OCI-LY1 (cell line): ENCODE data around the gene ADARB2.

Experiments
- H2AFZ ChIP-seq: fragments of 200-600 bp; sonication (generic), shearing (Covaris generic); 2 replicates; pipeline ENCODE4 v1.6.0; 2014; ENCODE audit warnings: antibody characterized with exemption, mild to moderate bottlenecking, low read length
- H3F3A ChIP-seq: fragments of 200-600 bp; sonication (generic), shearing (Covaris generic); 2 replicates; pipeline ENCODE4 v1.6.0; 2014; ENCODE audit warnings: mild to moderate bottlenecking, antibody characterized with exemption, low read length, moderate library complexity; ENCODE audit not compliant: insufficient read depth
- H3K27ac ChIP-seq: fragments of 200-600 bp; sonication (generic); 2 replicates; pipeline ENCODE4 v1.5.1; 2014; ENCODE audit warnings: low read length, mixed run types, mild to moderate bottlenecking, low read depth; ENCODE audit not compliant: poor library complexity, severe bottlenecking
- H3K27me3 ChIP-seq: fragments of 200-600 bp; sonication (generic); 2 replicates; pipeline ENCODE4 v1.6.0; 2014; ENCODE audit warnings: antibody characterized with exemption, mild to moderate bottlenecking, low read length, moderate library complexity; ENCODE audit not compliant: insufficient read depth
- H3K36me3 ChIP-seq: fragments of 200-600 bp; sonication (generic); 2 replicates; pipeline ENCODE4 v1.6.1; 2014; ENCODE audit warnings: mild to moderate bottlenecking, antibody characterized with exemption, low read length, moderate library complexity, mixed read lengths; ENCODE audit not compliant: insufficient read depth
- H3K4me1 ChIP-seq: fragments of 200-600 bp; sonication (generic); 2 replicates; pipeline ENCODE4 v1.5.1; 2014; ENCODE audit warnings: mild to moderate bottlenecking, low read length, moderate library complexity; ENCODE audit not compliant: insufficient read depth, severe bottlenecking
- H3K4me2 ChIP-seq: fragments of 200-600 bp; sonication (generic), shearing (Covaris generic); 2 replicates; pipeline ENCODE4 v1.6.1; 2014; ENCODE audit warnings: low read length
- H3K4me3 ChIP-seq: fragments of 200-600 bp; sonication (generic); 2 replicates; pipeline ENCODE4 v1.5.1; 2014; ENCODE audit warnings: low read length, low read depth, mild to moderate bottlenecking, mixed read lengths; ENCODE audit not compliant: poor library complexity, severe bottlenecking
- H3K79me2 ChIP-seq: fragments of 200-600 bp; shearing (Covaris generic); 2 replicates; pipeline ENCODE4 v1.6.1; 2016; ENCODE audit warnings: mixed run types, low read length, mixed read lengths; ENCODE audit not compliant: insufficient read depth
- H3K9ac ChIP-seq: fragments of 200-600 bp; sonication (generic), shearing (Covaris generic); 2 replicates; pipeline ENCODE4 v1.6.1; 2014; ENCODE audit warnings: mild to moderate bottlenecking, low read length, mixed read lengths
- H3K9me2 ChIP-seq: fragments of 200-600 bp; sonication (generic), shearing (Covaris generic); 2 replicates; pipeline ENCODE4 v1.6.1; 2014; ENCODE audit warnings: low read depth, mild to moderate bottlenecking, low read length, mixed read lengths
- H3K9me3 ChIP-seq: fragments of 200-600 bp; shearing (Covaris generic); 2 replicates; pipeline ENCODE4 v1.6.1; 2014; ENCODE audit warnings: low read length, mixed read lengths
- H4K20me1 ChIP-seq: fragments of 200-600 bp; sonication (generic), shearing (Covaris generic); 2 replicates; pipeline ENCODE4 v1.6.0; 2016; ENCODE audit warnings: mild to moderate bottlenecking, low read length; ENCODE audit not compliant: insufficient read depth
- EZH2 ChIP-seq: fragments of 200-600 bp; sonication (generic), shearing (Covaris generic); IDR thresholded peaks from 2 replicates; pipeline ENCODE4 v1.8.0; 2017; ENCODE audit warnings: borderline replicate concordance, mixed run types, mild to moderate bottlenecking, antibody characterized with exemption, low read length, moderate library complexity, mixed read lengths
- TF ChIP-seq, protein P1 (sequence below): fragments of 200-600 bp; sonication (generic), shearing (Covaris generic); IDR thresholded peaks from 2 replicates; pipeline ENCODE4 v1.5.1; 2017; ENCODE audit warnings: mild to moderate bottlenecking, antibody characterized with exemption, low read length, moderate library complexity, mixed read lengths

Gene ADARB2

DNA sequence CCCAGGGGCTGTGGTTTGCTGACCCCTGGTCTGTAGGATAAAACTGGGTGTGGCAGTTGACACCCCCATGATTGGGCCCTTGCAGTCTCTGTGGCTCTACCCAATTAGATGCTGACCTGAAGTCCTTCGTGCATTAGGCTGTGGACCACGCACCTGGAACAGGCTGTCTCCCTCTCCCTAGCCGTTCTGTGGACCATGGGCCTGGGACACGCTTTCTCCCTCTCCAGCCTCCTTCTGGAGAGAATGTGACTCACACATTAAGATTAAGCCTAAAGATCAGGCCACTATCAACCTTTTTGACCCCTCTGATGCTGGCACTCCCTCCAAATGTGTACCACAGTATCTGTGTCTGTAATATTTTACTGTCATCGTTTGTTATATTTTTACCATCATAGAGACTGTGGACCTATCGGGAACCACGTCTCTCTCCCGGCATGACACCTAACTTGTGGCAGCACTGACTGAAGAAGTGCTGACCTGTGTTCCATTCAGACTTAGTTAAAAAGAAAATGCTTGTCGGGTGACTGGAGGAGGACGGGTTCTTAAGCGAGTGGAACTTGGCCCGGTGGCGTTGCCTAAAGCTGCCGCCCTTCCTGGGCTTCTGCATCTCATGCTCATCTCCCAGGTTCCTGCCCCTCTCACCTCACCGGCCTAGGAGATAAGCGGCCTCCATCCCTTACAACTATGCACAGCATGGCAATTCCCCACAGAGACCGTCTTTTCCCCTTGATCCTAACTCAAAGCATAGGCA lies 588.3 kb downstream of the ADARB2 start:
- Histone ChIP-seq H3F3A (no peaks in the 10 kb centered on the region), H3K4me3 (no peak overlapping the region), H3K27ac (no peak overlapping the region), H2AFZ (no peak overlapping the region), H3K9me3 (peaks cover 6% of the 10 kb centered on the region), H3K79me2 (no peaks in the 10 kb centered on the region), H3K27me3 (no peaks in the 10 kb centered on the region), H3K9ac (no peak overlapping the region), H3K4me2 (no peak overlapping the region), H4K20me1 (no peaks in the 10 kb centered on the region), H3K4me1 (no peaks in the 10 kb centered on the region), H3K36me3 (no peaks in the 10 kb centered on the region), H3K9me2 (no peaks in the 10 kb centered on the region)
- no peak for TF ChIP-seq EZH2

DNA sequence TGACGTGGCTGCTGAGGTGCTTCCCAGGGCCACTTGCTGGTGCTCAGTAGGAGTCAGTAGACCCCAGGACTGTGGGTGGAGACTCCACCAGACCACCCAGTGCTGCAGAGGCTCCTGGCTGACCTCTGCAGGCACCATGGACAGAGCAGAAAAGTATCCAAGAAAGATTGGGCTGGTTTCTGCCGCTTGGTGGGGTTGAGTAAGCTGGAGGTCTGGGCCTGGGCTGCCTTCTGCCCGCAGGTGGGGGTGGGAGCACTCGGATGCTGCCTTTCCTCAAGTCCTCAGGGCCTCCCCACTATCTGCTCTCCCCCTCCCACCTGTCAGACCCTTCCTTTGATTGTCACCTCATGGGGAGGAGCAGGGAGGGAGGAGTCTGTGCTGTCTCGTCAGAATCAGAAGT lies 589.5 kb downstream of the ADARB2 start:
- H3K36me3 ChIP-seq: no peaks in the 10 kb centered on the region
- no peaks in the 10 kb centered on the region for H3K79me2 ChIP-seq
- H2AFZ ChIP-seq: no peak overlapping the region
- peaks cover 6% of the 10 kb centered on the region for H3K9me3 ChIP-seq
- no peaks in the 10 kb centered on the region for H4K20me1 ChIP-seq
- H3F3A ChIP-seq: no peaks in the 10 kb centered on the region
- H3K9me2 ChIP-seq: no peaks in the 10 kb centered on the region
- no peaks in the 10 kb centered on the region for H3K4me1 ChIP-seq
- TF ChIP-seq, protein P1, sequence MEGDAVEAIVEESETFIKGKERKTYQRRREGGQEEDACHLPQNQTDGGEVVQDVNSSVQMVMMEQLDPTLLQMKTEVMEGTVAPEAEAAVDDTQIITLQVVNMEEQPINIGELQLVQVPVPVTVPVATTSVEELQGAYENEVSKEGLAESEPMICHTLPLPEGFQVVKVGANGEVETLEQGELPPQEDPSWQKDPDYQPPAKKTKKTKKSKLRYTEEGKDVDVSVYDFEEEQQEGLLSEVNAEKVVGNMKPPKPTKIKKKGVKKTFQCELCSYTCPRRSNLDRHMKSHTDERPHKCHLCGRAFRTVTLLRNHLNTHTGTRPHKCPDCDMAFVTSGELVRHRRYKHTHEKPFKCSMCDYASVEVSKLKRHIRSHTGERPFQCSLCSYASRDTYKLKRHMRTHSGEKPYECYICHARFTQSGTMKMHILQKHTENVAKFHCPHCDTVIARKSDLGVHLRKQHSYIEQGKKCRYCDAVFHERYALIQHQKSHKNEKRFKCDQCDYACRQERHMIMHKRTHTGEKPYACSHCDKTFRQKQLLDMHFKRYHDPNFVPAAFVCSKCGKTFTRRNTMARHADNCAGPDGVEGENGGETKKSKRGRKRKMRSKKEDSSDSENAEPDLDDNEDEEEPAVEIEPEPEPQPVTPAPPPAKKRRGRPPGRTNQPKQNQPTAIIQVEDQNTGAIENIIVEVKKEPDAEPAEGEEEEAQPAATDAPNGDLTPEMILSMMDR: no peak
- no peak for TF ChIP-seq EZH2
- H3K4me3 ChIP-seq: no peak overlapping the region
- no peak overlapping the region for H3K27ac ChIP-seq
- no peak overlapping the region for H3K9ac ChIP-seq
- H3K4me2 ChIP-seq: no peak overlapping the region
- no peaks in the 10 kb centered on the region for H3K27me3 ChIP-seq

DNA sequence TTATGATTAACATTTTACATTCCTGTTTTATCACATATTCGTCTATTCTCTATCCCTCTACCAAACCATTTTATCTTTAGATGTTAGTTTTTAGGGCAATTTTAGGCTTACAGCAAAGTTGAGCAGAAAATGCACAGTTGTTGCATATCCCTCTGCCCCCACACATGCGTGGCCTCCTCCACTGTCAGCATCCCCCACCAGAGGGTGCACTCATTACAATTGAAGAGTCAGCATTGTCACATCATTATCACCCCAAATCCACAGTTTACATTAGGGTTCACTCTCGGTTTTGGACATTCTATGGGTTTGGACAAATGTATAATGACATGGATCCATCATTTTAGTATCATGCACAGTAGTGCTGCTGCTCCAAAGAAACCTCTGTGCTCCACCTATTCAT lies 594.7 kb downstream of the ADARB2 start:
- no peaks in the 10 kb centered on the region for H3K79me2 ChIP-seq
- no peaks in the 10 kb centered on the region for H4K20me1 ChIP-seq
- H3K27me3 ChIP-seq: peaks cover 7% of the 10 kb centered on the region; the same call in 1 of the 2 replicates
- no peaks in the 10 kb centered on the region; the same call in 1 of the 2 replicates for H3K36me3 ChIP-seq
- H3K4me2 ChIP-seq: no peak overlapping the region
- no peak overlapping the region for H3K4me3 ChIP-seq
- H3K9ac ChIP-seq: no peak overlapping the region
- H3K9me3 ChIP-seq: peaks cover 18% of the 10 kb centered on the region
- H3F3A ChIP-seq: no peaks in the 10 kb centered on the region
- H3K9me2 ChIP-seq: no peaks in the 10 kb centered on the region
- no peak overlapping the region for H3K27ac ChIP-seq
- H3K4me1 ChIP-seq: no peaks in the 10 kb centered on the region
- H2AFZ ChIP-seq: no peak overlapping the region
- no peak for TF ChIP-seq EZH2
- TF ChIP-seq, protein P1: peak; percentile 56; the same call in 1 of the 2 replicates

DNA sequence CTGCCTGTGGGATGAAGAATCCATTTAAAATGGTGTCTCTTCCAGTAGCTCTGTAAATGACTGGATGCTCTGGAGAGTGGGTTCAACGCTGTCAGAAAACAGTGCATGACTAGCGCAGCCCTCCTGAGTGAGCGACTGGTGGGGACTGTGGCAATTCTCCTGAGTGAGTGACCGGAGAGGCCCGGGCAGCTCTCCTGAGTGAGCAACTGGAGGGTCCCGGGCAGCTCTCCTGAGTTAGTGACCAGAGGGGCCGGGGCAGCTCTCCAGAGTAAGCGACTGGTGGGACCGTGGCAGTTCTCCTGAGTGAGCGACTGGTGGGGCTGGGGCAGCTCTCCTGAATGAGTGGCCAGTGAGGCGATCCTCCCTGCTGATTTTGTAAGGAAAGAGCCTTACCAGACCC lies 595.6 kb downstream of the ADARB2 start:
- no peaks in the 10 kb centered on the region for H4K20me1 ChIP-seq
- no peaks in the 10 kb centered on the region for H3F3A ChIP-seq
- H3K36me3 ChIP-seq: no peaks in the 10 kb centered on the region; the same call in 1 of the 2 replicates
- TF ChIP-seq EZH2: no peak
- TF ChIP-seq, protein P1: no peak
- peaks cover 7% of the 10 kb centered on the region; the same call in 1 of the 2 replicates for H3K27me3 ChIP-seq
- H3K27ac ChIP-seq: no peak overlapping the region
- H3K79me2 ChIP-seq: no peaks in the 10 kb centered on the region
- no peak overlapping the region for H3K4me3 ChIP-seq
- no peak overlapping the region for H2AFZ ChIP-seq
- no peak overlapping the region for H3K4me2 ChIP-seq
- peaks cover 16% of the 10 kb centered on the region for H3K9me3 ChIP-seq
- H3K9ac ChIP-seq: no peak overlapping the region
- H3K4me1 ChIP-seq: no peaks in the 10 kb centered on the region
- H3K9me2 ChIP-seq: no peaks in the 10 kb centered on the region
